ENCODE measurements around the gene TBXAS1.

- peak; percentile 71 for TF ChIP-seq POLR2A (IDR thresholded peaks at IDR 0.05; ENCODE audit: low read length)
- TF ChIP-seq GATA1 (IDR thresholded peaks at IDR 0.05; ENCODE audit: low read depth, low read length): no peak
Measured at GRCh38 chr7:140062528-140063299, 233.7 kb downstream of the TBXAS1 start, which contains the start of gene PARP12.

Measured in erythroblast (primary cell).